Fibroblast of skin of left quadriceps (primary cell): ENCODE measurements around the gene TNS3.
A peak's percentile ranks its signal among the peaks of the same experiment; 100 is the strongest.

Experiments
- DNase-seq, 2 experiments: peaks; one replicate each; pipeline ENCODE4 v3.0.0-alpha.2; 2013; ENCODE audit warnings: low read depth in 2 of 2

The TNS3 gene

DNA sequence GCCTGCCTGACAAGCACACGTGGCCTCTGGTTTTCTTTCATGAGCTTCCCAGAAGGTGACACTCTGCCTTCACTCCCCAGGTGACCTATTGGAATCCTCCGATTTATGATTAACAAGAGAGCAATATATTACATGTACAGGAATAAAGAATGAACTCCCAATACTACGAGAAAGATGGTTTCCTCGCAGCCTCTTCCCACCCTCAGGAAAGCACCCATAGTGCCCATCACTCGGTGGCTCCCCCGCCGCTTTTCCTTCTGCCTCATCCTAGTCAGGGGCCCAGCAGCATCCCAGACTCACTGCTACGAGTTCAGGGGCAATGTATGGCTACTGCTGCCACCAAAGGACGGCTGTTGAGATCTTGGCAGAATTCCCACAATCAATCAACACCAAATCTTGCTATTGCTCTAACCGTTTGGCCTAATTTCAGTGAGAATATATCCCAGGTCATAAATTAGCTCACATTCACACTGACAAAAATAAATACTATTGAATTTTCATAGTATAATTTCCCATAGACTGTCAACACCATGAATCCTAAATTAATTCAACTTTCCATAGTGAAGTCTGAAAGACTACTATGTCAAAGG, 196.3 kb downstream of the TNS3 start:
- no peak for DNase-seq

DNA sequence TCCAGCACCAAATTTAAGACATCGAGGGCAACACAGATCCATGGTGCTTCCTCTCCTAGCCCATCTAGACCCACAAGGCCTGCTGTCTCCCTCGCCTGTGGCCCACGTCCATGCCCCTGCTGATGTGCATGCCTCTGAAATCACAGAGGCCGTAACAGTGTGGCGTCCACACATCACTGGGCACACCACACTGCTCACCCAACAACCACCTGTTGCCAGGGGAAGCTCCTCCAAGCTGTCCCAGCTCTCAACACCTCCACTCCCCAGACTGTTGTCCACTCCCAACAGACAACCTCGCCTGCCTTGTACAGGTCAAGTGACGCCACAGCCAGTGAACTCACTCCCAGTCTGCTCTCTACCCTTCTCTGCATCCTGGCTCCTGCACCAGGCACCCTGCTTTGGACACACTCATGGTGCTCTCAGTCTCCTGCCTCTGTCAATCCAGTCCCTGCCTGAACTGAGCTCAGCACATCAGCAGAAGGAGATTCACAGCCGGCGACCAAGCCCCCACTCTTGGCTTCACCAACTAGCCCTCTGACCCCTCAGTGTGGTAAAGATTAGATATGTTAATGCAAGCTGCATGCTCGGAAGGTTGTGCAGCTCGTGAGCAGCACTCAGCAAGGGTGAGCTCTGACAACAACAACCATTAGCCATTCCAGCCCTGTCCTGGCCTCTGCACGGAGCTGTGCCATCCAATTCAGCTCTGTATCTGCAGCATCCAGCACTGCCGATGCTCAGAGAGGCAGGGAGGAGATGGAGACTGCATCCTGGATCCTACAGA, 197.0 kb downstream of the TNS3 start:
- DNase-seq: no peak

DNA sequence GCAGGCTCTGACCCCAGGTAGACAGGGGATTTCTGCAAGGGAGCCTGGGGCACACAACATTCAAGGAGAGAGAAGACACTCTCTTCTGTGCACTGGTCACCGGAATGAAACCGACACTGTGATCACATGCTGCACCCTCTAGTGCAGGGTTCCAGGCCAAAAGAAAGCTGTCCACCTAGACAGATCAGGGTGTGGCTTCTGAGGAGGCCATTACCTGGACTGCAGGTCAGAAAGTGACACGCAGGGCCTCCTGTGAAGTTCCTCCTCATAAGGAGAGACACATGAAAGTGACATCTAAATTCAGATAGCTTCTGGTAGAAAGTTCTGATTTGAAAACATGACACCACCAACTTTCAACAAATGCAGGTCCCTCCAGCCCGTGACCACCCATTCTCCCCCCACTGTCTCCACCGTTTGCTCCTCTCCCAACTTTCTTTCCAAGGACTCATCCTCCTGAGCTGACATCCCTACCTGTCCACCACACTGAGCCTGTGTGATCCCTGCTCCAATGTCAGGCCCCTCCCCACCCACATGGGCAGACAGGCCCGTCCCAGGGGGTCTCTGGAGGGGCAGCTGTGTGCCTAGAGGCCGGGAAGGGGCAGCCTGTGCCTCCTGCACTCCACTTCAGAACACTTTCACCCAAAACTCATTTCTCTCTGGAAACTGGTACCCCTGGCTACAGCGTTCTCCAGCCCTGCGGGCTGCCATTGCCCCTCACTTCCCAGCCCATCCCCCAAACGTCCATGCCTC, 198.0 kb downstream of the TNS3 start:
- DNase-seq: no peak

DNA sequence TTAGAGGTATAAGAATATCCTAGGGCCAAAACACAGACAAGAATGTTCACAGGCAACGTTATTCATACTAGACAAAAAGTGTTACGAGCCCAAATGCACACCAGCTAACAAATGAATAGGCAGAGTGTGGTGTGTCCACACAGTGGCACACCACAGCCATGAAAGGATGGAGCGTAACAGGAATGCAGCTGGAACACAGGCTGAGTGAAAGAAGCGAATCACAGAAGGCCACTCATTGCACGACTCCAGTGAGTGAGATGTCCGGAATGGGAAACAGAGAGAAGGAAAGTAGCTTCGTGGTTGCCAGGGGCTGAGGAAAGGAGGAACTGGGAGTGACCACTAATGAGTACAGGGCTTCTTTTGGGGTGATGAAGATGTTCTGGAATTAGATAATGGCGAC, 198.8 kb downstream of the TNS3 start:
- DNase-seq: no peak

DNA sequence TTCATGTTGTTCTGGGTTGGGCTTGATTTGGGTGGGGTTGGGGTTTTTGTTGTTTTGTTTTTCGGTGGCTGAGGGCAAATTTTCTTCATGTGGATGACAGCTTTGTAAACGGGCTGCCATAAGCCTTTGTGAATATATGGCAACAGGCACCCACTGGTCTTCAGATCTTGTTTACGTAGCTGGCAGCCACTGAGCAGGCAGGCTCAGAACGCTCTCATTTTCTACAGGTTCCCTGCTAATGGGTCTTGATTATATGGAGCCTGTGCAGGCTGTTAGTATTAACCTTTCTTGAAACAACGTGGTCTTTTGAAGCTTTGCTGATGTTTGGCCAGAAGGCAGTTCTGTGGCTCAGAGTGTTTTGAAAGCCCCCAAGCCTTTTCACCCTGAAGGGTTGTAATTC, 199.7 kb downstream of the TNS3 start:
- DNase-seq: no peak

DNA sequence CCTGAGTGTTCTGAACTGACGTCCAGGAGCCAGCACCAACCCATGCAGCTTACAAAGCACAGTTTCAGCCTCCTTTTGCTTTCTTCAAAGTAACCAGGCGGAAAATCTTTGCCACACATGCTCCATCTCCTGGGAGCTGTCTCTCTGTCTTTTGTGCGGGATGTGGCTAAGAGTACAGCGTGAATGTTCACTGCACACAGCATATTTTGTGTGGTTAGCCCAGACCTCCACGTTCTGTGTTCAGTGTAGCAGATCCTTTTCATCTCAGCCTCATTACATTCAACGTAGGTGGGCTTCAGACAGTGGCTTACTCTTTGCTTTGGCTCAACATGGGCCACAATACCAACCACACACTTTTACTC, 200.8 kb downstream of the TNS3 start:
- DNase-seq: no peak

DNA sequence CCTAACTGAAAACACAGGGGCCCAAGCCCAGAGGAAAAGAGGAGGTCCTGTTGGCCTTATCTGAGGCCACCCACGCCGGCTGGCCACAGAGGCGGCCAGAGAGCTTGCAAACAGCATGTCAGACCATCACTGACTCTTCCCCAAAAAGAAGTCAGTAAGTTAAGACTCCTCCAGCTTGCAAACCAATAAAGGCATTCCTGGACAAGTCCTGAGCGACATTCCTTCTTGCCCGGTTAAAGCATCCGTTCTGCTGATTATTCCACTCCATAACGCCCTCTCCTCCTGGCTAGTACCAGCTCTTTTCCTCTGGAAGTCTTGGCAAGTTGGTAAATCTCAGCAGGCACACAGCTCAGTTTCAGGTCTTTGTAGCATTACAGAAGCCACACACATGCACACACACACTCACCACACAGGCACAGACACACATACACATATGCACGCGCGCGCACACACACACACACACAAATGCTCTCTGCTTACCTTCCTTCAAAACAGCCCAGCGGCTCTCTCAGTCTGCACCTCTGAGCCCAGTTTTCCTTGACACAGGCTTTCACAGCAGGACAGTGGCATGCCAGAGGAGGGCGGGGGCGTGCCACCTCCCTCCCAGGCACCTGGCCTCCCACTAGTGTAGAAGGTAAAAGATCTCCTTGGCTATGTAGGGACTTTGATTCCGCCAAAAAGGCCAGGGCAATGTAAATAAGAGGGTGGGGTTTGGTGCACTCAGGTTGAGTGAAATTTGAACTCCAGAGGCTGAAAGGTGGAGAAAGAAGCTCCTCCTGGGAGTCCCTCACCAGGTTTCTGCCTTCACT, 201.4 kb downstream of the TNS3 start:
- DNase-seq: no peak

DNA sequence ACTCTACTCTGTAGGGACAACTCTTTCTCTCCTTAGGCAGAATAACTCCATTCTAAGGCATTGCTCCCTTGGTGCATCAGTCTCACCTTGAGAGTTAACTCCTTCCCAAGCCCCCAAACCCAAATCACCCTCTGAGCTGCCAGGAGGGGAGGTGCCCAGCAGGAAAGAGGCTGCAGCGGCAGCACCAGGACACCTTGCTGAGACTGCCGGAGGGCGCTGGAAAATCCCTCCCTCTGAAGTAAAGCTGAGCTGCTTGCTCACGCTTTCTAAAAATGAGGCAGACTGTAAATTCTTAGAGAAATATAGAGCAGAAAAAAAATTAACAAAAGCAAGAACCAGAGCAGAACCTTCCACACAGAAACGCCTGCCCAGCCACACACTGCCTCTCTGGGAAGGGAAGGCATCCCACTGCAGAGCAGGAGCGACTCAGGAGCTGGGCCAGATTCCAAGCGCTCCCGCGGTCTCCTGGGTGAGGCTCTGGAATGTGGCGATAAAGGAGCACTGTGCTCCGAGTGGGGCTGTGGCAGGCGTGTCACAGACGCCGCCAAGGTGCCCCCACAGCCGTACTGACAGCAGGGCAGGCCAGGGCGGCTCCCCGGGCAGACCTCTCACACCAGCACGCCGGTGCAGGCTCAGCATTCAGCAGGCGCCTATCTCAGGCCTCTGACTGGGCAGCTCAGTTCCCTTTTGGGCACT, 202.1 kb downstream of the TNS3 start:
- peak; percentile 49 to 54 for DNase-seq

DNA sequence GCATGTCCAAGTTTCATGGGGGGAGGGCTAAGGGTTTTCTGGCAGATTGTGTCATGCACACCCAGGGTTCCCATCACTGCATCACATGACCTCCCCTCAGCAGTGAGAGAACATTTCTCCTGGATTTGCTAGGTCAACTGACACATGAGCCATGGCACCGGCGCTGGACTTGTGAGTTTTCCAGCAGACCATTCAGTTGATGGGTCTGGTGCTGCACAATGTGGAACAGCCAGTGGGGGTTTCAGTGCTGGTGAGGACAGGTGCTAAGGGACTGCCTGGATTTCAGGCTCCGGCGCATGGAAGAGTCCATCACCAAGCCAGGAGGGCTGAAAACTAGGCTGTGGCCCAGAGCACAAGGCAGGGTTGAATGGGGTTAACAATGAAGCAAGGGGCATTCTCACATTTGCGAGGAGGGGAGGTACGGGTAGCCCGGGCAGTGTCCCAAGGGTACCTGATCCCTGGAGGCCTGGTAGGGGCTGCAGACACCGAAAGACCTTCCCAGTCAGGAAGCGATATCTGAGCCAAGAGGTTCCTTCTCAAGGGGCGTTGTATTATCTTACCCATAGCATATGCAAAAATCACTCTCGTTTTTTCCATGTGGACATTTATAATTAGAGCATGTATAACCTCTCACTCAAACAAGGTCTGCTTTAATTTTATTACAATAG, 203.0 kb downstream of the TNS3 start:
- no peak for DNase-seq

DNA sequence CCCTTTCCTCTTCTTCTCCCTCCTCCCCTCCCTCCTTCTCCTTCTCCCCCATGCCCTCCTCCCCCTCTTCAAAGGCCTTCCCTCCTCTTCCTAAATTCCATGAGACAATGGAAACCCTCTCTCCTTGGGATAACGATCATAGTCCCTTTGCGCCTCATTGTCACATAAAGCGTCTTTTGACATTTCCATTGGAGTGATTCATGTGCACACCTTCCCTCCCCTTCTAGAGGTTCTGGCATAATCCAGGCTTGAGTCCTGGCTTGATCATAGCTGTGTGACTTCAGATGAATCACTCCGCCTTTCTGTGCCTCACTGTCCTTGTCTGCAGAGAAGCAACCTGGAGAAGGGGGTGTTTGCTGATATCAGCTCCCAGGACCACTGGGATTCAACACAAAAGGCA, 204.2 kb downstream of the TNS3 start:
- DNase-seq: no peak

DNA sequence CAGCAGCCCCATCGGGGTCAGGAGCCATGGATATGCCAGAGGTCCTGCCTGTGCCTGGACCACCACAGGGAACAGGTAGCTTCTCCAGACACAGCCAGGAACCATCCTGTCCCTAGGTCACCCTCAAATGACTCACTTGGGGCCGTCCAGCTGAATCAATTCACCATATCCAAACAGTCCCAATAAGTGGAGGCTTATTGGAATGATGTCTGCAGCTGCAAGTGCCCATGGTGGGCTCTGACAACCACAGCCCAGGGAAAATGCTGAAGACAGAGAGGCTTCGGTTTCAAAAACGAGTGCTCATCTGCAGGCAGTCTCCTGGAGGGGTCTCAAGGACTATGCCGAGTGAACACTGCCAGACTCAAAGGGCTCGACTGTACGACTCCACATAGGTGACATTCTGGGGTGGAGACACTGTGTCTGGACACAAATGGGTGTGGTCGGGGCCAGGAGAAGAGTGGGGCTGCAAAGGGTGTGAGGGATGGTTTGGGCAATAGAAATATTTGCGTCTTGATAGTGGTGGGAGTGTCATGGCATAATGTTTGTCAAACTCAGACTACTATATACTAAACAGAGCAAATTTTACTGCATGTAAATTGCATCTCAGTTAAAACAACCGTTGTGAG, 204.8 kb downstream of the TNS3 start:
- no peak for DNase-seq

DNA sequence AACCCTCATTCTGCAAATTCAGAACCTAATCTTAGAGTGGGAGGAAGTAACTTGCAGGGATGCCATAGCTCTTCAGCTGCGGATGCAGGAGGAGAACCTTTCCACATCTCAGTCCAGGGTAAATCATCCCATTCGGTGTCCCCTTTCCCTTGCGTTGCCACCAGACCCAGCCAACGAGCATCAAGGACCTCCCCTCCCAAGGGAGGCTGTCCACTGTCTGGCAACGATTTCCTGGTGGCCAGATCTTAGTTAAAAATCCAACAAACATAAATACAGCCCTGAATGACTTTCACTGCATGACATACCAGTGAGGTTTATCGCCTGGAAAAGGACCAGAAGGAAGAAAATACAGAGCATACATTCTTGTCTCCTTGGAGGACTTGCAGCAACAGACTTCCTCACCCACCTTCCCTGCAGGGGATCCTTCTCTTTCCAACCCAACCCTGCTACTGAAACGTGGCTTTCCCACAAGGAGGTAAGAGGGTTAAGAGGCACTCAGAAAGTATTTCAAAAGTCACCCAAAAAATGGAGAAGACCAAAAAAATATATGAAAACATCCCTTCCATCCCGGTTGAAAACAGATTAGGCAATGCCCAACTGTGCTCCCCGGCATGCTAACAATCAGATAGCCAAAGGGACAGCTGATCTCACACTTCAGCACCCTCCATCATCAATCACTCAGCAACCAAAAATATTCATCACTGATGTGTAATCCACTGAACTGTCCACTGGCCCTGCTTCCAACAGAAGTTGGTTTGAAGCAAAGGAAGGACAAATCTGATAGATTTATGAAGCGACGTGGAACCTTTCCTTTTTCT, 206.6 kb downstream of the TNS3 start:
- peak; percentile 53 to 54 for DNase-seq

DNA sequence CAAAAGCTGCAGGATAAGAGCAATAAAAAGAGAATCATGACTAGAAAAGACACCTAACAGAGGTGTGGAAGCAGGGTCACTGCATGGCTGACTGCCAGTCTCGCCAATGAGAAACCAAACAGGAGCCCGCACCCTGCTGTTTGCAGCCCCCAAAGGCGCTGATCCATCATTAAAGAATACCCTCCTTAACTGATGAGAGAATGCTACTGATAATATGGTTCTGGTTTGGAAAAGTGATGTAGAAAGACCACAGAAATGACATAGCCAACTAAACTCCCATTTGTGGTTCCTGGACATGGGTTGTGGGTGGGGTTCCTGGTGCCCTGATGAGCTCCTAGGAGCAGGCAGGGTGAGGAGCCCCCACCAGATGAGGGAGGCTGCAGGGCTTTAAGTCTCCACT, 207.4 kb downstream of the TNS3 start:
- DNase-seq: no peak

DNA sequence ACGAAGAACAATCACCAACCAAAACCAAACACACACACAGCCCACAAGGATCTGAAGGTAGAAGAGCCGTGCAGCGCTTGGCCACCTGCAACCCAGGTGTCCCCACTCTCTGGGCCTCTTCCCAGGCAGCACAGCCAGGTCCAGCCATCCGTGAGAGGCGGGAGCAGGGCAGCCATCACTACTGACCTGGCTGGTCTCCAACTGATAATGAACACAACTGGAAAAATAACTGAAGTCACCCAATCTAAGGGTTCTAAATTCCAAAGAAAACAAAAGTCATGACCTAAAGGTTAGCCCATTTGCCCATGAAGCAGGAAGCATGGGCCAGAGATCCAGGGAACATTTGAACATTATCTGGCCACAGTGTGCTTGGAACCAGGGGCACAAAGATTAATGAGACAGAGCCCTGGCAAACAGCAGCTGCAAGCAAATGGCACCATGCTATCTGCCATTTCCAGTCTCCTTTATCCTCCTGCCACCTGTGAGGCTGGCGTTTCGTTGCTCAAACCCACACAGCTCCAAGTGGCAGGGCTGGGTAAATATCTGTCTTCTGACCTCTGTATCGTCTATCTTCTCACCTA, 207.9 kb downstream of the TNS3 start:
- no peak for DNase-seq

DNA sequence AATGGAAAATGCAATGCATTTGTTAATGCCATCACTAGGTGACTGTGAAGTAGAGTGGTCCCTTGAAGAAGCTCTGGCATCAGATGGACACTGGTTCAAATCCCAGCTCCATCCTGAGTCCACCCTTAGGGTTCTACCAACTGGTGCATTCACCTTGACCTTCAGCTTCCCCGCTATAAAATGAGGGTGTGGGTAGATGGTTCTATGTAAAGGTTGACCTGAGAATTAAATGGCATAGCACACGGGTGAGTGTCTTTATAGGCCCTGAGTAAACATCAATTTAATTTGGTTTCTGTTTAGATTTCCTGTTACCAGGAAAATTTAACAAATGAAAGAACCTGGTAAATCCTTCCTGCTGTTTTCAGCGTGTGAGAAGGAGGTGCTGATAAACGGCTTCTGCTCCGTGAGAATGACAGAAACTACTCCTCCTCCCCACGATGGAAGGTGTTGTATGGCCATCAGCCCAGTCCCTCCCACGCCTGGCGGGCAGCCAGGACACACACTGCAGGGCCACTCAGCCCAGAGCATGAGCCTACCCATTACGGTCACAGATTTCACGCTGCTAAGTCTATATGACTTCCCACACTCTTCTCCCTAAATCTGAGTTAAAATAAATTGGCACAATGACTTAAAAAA, 210.1 kb downstream of the TNS3 start:
- no peak for DNase-seq

DNA sequence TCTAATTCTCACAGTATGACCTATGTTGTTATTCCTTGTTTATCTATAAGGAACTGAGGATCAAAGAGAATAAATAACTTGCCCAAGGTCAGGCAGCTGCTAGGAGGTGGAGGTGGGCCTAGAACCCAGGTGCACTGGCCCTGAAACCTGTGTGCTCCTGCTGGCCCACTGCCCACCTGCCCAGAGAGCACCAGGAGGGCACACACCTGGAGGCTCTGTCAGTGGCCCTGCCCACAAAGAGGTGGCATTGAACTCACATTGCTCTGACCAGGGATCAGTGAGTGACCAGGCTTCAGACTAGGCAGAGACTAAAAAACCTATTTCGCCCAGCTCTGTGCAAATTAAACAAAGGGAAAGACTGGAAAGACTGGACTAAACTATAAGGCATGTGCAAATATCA, 210.6 kb downstream of the TNS3 start:
- DNase-seq: no peak

DNA sequence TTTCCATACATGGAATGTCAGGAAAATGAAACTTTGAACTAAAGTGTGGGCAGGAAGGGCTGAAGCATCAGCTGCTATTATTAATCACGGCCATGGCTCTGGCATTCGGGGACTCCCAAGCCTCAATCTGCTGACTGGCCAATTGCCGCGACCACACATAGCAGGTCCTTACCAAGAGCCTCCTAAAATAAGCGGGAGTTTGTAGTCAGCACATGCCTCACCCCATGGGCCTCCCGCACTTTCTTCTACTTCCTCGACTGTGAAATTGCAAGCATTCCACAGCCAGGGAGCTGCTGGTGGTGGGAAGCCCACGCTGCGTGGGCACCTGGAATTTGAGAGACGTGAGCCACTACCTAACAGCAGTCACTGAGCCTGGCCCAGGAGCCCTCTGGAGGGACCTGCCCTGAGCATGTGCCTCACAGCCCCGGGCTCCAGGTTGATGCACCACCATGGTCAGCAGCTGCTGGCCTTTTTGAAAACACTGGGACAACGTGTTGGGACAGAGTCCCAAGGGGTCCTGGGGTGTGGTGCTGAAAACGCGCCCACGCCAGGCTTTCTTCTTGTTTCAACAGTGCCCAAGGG, 211.4 kb downstream of the TNS3 start:
- DNase-seq: no peak

DNA sequence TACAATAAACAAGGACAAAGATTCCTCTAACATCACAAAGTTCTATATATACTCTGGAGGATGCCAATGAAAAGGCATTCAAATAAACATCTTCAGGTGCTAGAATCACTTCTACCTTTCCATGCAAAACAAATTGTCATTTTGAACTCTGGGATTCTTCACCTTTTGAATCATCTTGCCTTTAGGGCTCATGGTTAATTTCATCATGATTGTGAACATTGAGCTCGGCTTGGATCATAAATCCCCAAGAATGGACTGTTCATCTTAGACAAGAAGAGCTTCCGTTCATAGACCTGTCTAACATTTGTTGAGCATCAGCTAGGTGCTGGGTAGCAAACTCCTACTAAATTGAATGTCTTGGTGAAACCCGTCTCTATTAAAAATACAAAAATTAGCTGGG, 212.2 kb downstream of the TNS3 start:
- no peak for DNase-seq
